Body of pancreas (tissue), 4 donors: ENCODE data around the gene DFFA. TPM values are rescaled to one million over a fixed set of nuclear protein-coding genes. Genes with fewer than 3 reads are reported as not detected.

Source experiments
- ATAC-seq: fragments of 150-250 bp; one replicate; pipeline ENCODE4 v1.9.1; 2016
- DNase-seq, 4 donors: peaks; one replicate each; pipeline ENCODE4 v3.0.0-alpha.2; 2019
- H3K27ac ChIP-seq, 4 donors: fragments of 200-600 bp; sonication (generic); 1 replicate in 3 of 4; 2 replicates in 1 of 4; pipeline versions ENCODE4 v1.5.1 to v1.6.1; 2016 to 2019; ENCODE audit warnings: mild to moderate bottlenecking in 1 of 4, mixed read lengths in 1 of 4, moderate library complexity in 1 of 4
- H3K27me3 ChIP-seq, 2 donors: fragments of 200-600 bp; sonication (generic); one replicate each; pipeline ENCODE4 v1.6.0; 2016; ENCODE audit warnings: mild to moderate bottlenecking in 1 of 2
- H3K36me3 ChIP-seq, 2 donors: fragments of 200-600 bp; sonication (generic); replicated peaks in 1 of 2; 2 replicates each; pipeline ENCODE4 v1.5.1; 2016; ENCODE audit warnings: low read depth in 2 of 2; ENCODE audit not compliant: insufficient read depth in 1 of 2
- H3K4me1 ChIP-seq: fragments of 200-600 bp; sonication (generic); one replicate; pipeline ENCODE4 v1.6.0; 2016
- H3K4me3 ChIP-seq, 2 donors: fragments of 200-600 bp; sonication (generic); 1 replicate in 1 of 2; 2 replicates in 1 of 2; pipeline ENCODE4 v1.5.1; 2016 to 2019
- H3K9me3 ChIP-seq, 3 donors: fragments of 200-600 bp; sonication (generic); 1 replicate in 2 of 3; 2 replicates in 1 of 3; pipeline ENCODE4 v1.5.1; 2016
- POLR2A ChIP-seq, 3 donors: fragments of 450-650 bp; IDR thresholded peaks; one replicate each; pipeline ENCODE4 v1.6.1; 2016; ENCODE audit warnings: antibody characterized with exemption in 3 of 3, mild to moderate bottlenecking in 2 of 3
- WGBS, 2 donors: methylation state at CpG; one replicate each; pipeline ENCODE4 v1.1.5; 2017; 5-methylcytosine and 5-hydroxymethylcytosine counted together
- intact Hi-C: fragments of 100-400 bp; cut with DNase I; formaldehyde crosslinking; loops from one replicate; pipeline ENCODE4 v1.15.1; 2023
- total RNA-seq, 2 donors: library from RNA; depleted of rRNA; stranded (reverse); fragments of >200 nt; gene quantifications; one replicate each; pipeline ENCODE4 v1.1.0, GENCODE V29; 2016
- TF ChIP-seq, protein P1 (sequence below), 7 experiments: fragments of 450-650 bp in 4 of 7; fragments of 200-600 bp in 3 of 7; sonication (generic) in 3 of 7; IDR thresholded peaks; one replicate each; pipeline ENCODE4 v1.5.1; 2016 to 2019; ENCODE audit warnings: antibody characterized with exemption in 7 of 7

DFFA gene
- total RNA-seq, 2 donors from 2014 or later: 13.5 TPM

DNA sequence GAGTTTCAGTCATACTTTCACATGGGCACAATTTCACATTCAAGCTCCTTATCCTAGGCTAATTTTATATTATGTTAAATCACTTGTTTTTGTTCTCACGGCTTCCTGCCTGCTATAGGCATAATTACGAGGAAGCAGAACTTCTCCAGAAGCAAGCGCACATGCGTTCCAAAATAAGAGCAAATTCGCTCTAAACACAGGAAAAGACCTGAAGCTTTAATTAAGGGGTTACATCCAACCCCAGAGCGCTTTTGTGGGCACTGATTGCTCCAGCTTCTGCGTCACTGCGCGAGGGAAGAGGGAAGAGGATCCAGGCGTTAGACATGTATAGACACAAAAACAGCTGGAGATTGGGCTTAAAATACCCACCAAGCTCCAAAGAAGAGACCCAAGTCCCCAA lies 22.6 kb downstream of the DFFA start, which contains the start of gene CORT:
Gene CORT, plus strand, starts transcription at position 281 of the 400 bp plus-strand sequence. CDS start 193 bp downstream, outside the sequence.
- whole genome bisulfite sequencing, 2 donors: 90 to 91% methylated on average over 10 of the region's 10 CpGs
- intact Hi-C loops: no loop called here
- no peaks in the 10 kb centered on the region for H3K36me3 ChIP-seq
- no peaks in the 10 kb centered on the region for H3K27me3 ChIP-seq
- no peak within 1 kb of the TSS for H3K27ac ChIP-seq
- no peak for ATAC-seq
- no peaks in the 10 kb centered on the region for H3K4me1 ChIP-seq
- H3K4me3 ChIP-seq: no peak within 1 kb of the TSS
- TF ChIP-seq, protein P1, sequence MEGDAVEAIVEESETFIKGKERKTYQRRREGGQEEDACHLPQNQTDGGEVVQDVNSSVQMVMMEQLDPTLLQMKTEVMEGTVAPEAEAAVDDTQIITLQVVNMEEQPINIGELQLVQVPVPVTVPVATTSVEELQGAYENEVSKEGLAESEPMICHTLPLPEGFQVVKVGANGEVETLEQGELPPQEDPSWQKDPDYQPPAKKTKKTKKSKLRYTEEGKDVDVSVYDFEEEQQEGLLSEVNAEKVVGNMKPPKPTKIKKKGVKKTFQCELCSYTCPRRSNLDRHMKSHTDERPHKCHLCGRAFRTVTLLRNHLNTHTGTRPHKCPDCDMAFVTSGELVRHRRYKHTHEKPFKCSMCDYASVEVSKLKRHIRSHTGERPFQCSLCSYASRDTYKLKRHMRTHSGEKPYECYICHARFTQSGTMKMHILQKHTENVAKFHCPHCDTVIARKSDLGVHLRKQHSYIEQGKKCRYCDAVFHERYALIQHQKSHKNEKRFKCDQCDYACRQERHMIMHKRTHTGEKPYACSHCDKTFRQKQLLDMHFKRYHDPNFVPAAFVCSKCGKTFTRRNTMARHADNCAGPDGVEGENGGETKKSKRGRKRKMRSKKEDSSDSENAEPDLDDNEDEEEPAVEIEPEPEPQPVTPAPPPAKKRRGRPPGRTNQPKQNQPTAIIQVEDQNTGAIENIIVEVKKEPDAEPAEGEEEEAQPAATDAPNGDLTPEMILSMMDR (IDR thresholded peaks at IDR 0.05): no peak
- no peak for TF ChIP-seq POLR2A (IDR thresholded peaks at IDR 0.05)
- no peaks in the 10 kb centered on the region for H3K9me3 ChIP-seq
- no peak for DNase-seq

DNA sequence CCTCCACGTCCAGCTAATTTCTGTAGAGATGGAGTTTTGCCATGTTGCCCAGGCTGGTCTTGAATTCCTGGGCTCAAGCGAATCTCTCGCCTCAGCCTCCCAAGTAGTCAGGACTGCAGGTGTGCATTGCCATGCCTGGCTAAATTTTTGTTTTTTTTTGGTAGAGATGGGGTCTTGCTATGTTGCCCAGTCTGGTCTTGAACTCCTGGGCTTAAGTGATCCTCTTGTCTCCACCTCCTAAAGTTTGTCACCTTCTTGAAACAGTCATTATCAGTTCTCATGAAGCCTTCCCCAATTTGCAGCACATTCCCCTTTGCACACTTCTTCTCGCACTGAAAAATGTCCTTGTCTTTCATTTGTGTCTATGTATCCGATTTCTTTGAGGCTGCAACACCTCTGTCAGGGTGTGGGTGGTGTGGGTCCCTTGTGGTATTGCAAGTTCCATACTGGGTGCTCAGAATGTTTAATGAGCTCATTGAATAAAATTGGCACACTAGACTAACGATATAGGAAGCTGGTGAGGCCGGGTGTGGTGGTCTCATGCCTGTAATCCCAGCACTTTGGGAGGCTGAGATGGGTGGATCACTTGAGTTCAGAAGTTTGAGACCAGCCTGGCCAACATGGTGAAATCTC lies 25.4 kb downstream of the DFFA start:
- 96 to 97% methylated on average over 7 of the region's 7 CpGs for WGBS, 2 donors
- TF ChIP-seq, protein P1 (IDR thresholded peaks at IDR 0.05): no peak
- no peak for TF ChIP-seq POLR2A (IDR thresholded peaks at IDR 0.05)
- no peaks in the 10 kb centered on the region for H3K36me3 ChIP-seq
- no peak overlapping the region for H3K4me3 ChIP-seq
- no peaks in the 10 kb centered on the region for H3K27me3 ChIP-seq
- intact Hi-C loops: no loop called here
- H3K9me3 ChIP-seq: no peaks in the 10 kb centered on the region
- H3K4me1 ChIP-seq: no peaks in the 10 kb centered on the region
- ATAC-seq: no peak
- no peak for DNase-seq
- no peak overlapping the region for H3K27ac ChIP-seq

DNA sequence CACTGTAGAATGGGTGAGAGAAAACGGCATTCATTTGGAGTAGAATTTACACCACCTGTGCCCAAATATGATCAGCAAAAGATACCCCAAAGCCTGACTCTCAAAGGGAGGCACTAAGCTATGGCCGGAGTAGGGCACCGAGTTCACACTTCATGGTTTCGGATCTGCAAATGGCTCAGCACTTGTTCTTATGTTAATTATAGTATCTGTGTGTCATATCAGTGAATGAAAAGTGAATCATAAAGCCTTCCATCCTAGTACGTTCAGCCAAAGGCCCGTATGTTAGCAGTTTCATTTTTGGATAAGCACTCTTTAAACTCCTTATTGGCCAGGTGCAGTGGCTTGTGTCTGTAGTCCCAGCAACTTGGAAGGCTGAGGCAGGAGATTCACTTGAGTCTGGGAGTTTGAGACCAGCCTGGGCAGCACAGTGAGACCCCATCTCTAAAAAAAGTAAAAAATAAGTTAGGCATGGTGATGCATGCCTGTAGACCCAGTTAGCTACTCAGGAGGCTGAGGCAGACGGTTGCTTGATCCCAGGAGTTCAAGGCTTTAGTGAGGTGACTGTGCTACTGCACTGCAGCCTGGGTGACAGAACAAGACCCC lies 27.4 kb downstream of the DFFA start:
- Histone ChIP-seq H3K9me3 (no peaks in the 10 kb centered on the region), H3K4me3 (no peak overlapping the region), H3K27ac (no peak overlapping the region), H3K4me1 (no peaks in the 10 kb centered on the region), H3K36me3 (no peaks in the 10 kb centered on the region), H3K27me3 (no peaks in the 10 kb centered on the region)
- TF ChIP-seq POLR2A (IDR thresholded peaks at IDR 0.05): no peak
- TF ChIP-seq, protein P1 (IDR thresholded peaks at IDR 0.05): no peak
- intact Hi-C loops: no loop called here
- no peak for DNase-seq
- WGBS, 2 donors: 83 to 86% methylated on average over 7 of the region's 7 CpGs
- no peak for ATAC-seq

DNA sequence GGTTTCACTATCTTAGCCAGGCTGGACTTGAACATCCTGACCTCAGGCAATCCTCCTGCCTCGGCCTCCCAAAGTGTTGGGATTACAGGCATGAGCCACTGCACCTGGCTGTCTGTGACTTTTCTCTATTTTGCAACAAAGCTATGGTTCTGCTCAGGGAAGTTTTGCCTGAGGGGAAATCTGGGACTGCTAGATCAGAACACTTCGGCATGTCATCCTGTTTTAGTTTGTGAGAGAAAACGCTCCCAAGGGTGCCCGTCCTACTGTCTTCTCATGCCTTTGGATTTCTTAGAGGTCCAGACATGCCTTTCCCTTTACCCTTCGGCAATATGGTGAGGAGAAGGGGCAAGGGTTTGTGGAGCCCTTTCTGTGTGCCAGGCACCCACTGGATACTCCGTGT lies 28.1 kb downstream of the DFFA start:
- Histone ChIP-seq H3K4me1 (no peaks in the 10 kb centered on the region), H3K36me3 (no peaks in the 10 kb centered on the region), H3K27me3 (no peaks in the 10 kb centered on the region), H3K9me3 (no peaks in the 10 kb centered on the region), H3K4me3 (no peak overlapping the region), H3K27ac (no peak overlapping the region)
- no peak for ATAC-seq
- intact Hi-C loops: no loop called here
- TF ChIP-seq POLR2A (IDR thresholded peaks at IDR 0.05): no peak
- TF ChIP-seq, protein P1 (IDR thresholded peaks at IDR 0.05): no peak
- DNase-seq: no peak
- WGBS, 2 donors: 93 to 95% methylated on average over 5 to 6 of the region's 6 CpGs

DNA sequence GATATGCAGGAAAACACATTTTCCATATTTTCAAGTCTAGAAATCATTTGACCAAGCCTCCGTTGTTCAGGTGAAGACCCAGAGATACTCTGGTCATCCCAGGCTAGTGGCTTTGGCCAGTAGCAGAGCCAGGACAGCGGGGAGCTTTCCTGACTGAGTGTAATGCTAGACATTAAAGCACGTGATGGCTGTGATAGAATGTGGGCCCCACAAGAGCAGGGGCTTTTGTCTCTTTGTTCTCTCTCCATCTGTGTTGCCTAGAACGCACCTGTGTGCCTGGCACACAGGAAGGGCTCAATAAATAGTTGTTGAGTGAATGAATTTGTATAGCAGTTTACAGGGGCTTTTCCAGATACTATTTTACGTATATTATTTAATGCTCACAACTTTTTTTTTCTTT lies 31.5 kb downstream of the DFFA start:
- TF ChIP-seq POLR2A (IDR thresholded peaks at IDR 0.05): no peak
- TF ChIP-seq, protein P1 (IDR thresholded peaks at IDR 0.05): no peak
- H3K4me1 ChIP-seq: no peaks in the 10 kb centered on the region
- ATAC-seq: no peak
- DNase-seq: no peak
- H3K27me3 ChIP-seq: no peaks in the 10 kb centered on the region
- H3K27ac ChIP-seq: no peak overlapping the region
- H3K36me3 ChIP-seq: no peaks in the 10 kb centered on the region
- no peak overlapping the region for H3K4me3 ChIP-seq
- 84 to 94% methylated on average over 5 of the region's 5 CpGs for WGBS, 2 donors
- intact Hi-C loops: no loop called here
- H3K9me3 ChIP-seq: no peaks in the 10 kb centered on the region
